ENCODE results near the gene OR2A7.
"Not testable (repeated sequence)": the region's sequence is repeated elsewhere in the genome, so short reads cannot be mapped to it uniquely, and the experiment has no call there.

OR2A7 gene

GRCh38 chr7:144247674-144248330, 16.8 kb downstream of the OR2A7 start:
- not testable (repeated sequence) for DNase-seq

GRCh38 chr7:144246967-144247366, 17.6 kb downstream of the OR2A7 start:
- not testable (repeated sequence) for DNase-seq

- DNase-seq = not testable (repeated sequence)
Observed at GRCh38 chr7:144245372-144245771, 19.2 kb downstream of the OR2A7 start.

GRCh38 chr7:144239365-144239764, 25.2 kb downstream of the OR2A7 start, which contains the start of gene OR2A42:
Gene OR2A42 (minus strand): TSS chr7:144239605. CDS start chr7:144232843, 6,762 bp downstream.
- DNase-seq = not testable (repeated sequence)

GRCh38 chr7:144238530-144239082, 26.0 kb downstream of the OR2A7 start:
- DNase-seq = not testable (repeated sequence)

- not testable (repeated sequence) for DNase-seq
Observed at GRCh38 chr7:144233039-144233438, 31.6 kb downstream of the OR2A7 start.

- not testable (repeated sequence) for DNase-seq
Observed at GRCh38 chr7:144231027-144231426, 33.6 kb downstream of the OR2A7 start.

- not testable (repeated sequence) for DNase-seq
Observed at GRCh38 chr7:144228810-144229209, 35.8 kb downstream of the OR2A7 start.

GRCh38 chr7:144226866-144227265, 37.7 kb downstream of the OR2A7 start:
- DNase-seq = not testable (repeated sequence)

GRCh38 chr7:144223675-144224074, 40.9 kb downstream of the OR2A7 start:
- DNase-seq = not testable (repeated sequence)

GRCh38 chr7:144220531-144220930, 44.1 kb downstream of the OR2A7 start:
- not testable (repeated sequence) for DNase-seq

GRCh38 chr7:144219149-144219548, 45.4 kb downstream of the OR2A7 start:
- DNase-seq = not testable (repeated sequence)

GRCh38 chr7:144218581-144218980, 46.0 kb downstream of the OR2A7 start:
- not testable (repeated sequence) for DNase-seq

GRCh38 chr7:144217200-144217599, 47.4 kb downstream of the OR2A7 start:
- DNase-seq = not testable (repeated sequence)
